NCI-H2081 treated with DMSO at 0.1 percent for 48 hours (cell line): ENCODE data around the gene OR2F2.

Experiments used
- DNase-seq: peaks from one replicate; lab custom pipeline; 2025; lab: John Stamatoyannopoulos, UW

OR2F2 gene

DNA sequence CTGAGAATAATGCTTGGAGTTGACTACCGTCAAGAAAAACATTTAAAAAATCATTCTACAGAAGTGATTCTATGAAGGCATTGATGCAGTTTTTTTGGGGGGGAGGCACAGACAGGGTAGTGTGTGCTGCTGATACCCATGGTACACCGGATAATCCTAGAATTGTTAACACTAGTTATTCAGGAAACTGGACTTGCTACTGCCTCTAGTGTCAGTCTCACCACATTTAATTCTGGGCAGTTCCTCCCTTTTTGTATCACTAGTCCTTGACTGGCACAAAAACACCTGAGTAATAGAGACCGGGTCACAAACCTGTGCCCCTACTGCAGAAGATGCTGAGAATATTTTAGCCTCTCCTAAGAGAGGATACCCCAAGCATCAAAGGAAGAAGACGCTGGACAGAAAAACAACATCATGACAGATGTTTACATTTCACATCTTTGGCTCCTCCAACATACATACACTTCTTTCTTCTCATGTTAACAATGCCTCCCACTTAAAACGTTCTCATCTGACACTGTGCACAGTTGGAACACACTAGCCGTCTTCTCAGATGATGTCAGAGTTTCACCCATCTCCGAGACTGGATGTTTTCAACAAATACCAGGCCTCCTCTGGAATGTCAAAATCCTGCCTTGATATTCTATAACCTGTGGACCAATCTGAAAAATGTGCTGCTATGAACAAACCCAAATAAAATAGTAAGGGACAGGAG, 19.9 kb upstream of the OR2F2 start:
- DNase-seq: no peak

DNA sequence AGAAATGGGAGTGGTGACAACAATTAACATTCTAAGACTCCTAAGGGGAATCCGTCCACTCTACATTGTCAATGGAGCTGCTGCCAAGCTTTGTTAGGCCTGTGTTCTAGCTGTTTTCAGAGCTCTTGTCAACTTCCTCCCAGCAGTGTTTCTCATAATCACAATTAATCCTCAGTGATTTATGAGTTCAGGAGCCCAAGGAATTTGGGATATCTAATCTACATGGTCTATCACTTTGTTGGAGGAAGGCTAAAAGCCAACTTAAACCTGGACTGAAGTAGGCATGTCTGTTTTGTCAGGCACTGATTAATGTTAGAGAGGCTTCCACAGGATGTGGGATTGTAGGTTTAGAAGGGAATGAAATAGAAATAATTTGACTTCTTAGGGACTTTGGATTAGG, 10.2 kb upstream of the OR2F2 start:
- no peak for DNase-seq

DNA sequence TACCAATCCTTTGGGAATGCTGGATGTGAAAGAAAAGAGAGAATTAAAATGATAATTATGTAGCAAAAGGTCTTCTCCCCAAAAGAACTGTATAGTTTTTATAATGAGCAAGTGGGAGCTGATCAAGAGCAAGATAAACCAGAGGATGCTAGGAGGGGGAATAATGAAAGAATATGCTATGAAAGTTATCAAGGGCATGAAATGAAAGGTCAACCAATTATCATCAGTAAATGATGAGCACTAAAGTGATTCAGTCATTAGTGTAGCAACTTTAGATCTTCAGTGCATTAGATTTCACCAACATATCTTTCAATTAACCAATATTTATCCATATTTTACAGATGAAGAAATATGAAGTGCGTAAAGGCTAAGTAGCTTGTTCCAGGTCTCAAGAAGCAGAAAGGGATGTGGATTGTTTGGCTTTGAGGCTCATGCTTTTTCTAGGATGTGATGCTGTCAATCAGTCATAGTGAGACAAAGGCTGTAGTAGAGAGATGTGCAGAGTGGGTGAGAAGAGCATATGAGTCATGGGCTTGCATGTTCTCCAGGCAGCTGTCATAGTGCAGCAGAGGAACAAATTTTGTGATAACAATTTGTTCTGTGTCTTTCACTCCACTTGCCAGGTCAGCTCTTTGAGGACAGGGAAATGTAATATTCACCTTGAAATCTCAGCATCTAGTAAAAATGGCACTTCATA, 5.7 kb upstream of the OR2F2 start:
- no peak for DNase-seq

DNA sequence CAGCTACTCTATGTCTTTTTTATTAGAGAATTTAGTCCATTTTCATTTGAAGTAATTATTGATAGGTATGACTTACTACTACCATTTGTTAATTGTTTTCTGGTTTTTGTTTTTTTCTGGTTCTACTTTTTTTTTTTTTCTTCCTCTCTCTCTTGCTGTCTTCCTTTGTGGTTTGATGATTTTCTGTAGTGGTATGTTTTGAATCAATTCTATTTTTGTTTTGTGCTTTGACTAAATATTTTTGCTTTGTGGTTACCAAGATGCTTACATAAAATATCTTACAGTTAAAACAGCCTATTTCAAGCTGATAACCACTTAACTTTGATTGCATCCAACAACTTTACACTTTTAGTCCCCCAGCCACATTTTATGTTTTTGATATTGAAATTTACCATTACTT, 3.3 kb upstream of the OR2F2 start:
- no peak for DNase-seq

DNA sequence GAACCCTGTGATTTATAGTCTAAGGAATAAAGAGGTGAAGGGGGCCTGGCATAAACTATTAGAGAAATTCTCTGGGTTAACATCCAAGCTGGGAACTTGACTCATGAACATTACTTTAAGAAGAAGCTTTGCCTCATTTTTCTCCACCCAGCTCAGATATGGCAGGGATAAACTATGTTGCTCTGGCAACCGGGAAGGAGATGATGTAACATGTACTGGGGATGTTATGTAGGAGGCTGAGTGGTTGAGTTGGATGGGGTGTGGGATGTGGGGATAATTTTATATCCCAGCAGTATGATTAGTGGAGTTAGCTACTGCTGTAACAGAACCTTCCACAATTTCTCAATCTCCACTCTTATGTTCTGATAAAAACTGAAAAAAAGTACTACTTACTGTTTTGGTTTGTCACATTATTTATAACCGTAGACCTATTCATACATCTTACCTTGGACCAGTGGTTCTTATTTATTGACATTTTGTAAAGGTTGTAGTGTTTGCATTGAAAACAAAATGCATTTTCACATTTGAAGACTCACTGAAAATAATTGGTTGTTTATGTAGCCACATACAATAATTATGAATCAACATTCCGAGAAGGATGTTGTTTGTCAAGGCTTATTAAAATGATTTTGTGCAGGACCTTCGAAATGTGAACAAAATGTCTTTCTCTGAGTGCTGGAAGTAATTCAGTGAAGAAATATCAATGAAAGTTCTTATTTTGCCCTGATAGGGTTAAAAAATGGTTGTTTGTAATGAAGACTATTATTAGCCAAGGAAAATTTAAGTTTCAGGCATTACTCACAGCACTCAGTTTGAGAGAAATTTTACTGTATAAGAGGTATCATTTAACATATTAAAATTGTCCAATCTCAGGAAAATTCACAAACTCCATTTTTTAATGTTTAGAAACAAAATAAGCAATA, 1.3 kb downstream of the OR2F2 start:
- no peak for DNase-seq

DNA sequence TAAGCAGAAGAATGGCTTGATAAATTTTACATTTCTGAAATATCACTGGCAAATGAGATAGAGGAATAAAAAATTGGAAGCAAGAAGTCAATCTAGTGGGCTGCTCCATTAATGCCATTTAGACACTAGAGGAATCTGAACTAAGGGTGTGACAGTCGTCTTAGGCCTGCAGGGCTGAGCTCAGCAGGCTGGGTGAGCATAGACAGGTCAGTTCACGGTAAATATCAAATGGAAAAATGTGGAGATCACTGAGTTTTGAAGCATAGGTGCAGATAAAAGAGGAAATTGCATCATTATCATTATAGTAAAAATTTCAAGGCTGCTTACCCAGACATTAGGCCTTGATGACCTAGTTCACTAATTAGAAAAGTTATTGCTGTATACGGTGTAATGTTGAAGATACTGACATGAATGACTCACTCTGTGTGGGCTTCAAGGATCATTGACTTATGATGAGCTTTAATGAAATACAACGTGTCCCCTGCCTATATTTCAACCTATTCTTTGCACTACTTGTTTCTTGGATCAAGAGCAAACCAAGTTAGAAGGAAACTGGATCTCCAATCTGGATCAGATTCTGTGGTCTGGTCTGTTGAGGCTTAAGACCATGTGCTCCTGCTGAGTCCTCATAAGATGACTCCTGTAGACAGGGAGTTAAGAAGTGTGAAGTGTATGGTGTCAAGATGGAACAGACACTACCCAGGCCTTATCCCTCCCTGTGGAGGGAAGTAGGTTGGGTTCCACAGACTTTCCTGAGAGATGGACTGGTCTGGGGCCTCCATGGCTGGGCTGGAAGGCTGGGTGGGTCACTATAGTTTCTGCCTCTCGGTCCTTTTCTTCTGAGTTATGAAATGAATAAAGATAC, 3.6 kb downstream of the OR2F2 start:
- no peak for DNase-seq

DNA sequence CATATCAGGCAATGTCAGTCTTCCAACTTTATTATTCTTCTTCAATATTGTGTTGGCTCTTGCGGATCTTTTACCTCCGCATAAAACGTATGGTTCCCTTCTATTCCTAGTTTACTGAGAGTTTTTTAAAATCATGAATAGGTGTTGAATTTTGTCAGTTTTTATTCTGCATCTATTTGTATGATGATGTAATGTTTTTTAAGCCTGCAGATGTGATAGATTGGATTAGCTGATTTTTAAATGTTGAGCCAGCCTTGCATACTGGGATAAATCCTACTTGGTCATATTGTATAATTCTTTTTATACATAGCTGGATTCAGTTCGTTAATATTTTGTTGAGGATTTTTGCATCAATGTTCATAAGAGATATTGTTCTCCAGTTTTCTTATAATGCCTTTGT, 10.4 kb downstream of the OR2F2 start:
- no peak for DNase-seq

DNA sequence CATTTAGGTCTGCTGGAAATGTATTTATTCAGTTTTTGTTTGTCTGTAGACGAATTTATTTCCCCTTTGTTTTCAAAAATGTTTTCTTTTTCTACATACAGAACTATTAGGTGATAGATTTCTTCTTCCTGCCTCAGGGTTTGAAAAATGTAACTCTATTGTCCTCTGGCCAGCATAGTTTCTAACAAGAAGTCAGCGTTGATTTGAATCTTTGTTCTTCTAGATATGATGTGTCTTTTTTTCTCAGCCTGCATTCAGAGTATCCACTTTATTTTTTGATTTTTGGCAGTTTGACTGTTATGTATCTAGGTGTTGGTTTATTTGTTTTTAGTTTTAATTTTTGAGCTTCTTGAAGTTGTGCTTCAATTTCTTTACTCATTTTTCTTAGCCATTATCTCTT, 12.1 kb downstream of the OR2F2 start:
- DNase-seq: no peak

DNA sequence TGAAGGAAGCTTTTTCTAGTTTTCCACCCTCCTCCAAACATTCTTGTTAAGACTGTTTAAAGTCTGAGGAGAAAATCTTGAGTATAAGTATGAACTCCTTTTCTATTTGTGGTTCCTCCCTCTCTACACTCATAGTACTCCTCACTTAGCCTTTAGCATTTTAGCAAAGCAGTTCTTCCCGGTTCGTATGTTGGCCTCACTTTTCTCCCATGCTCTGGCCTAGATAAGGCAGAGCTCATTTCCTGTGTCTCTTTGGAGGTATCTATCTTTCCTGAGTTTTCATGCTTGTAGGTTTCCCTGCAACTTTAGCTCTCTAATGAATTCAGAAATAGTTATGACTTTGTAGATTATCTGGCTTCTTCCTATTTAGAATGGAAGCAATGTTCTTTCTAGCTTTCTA, 13.7 kb downstream of the OR2F2 start:
- no peak for DNase-seq

DNA sequence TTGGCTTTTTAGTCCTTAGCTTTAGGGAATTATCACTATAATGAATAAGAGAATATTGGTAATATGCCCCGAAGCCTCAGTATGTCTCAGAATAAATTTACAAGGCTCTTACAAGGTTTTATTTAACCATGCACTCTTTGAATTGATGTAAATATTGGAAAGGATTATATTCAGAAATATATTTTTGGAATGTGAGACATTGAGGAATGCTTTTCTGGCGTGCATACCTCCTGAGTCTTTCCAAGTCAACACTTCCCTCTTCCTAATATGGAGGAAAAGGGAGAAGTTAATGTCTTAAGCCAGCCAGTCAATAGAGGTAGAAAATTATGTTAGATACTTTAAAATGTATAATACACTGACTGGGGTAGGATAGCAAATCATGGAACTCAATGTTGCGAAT, 18.4 kb downstream of the OR2F2 start:
- no peak for DNase-seq

DNA sequence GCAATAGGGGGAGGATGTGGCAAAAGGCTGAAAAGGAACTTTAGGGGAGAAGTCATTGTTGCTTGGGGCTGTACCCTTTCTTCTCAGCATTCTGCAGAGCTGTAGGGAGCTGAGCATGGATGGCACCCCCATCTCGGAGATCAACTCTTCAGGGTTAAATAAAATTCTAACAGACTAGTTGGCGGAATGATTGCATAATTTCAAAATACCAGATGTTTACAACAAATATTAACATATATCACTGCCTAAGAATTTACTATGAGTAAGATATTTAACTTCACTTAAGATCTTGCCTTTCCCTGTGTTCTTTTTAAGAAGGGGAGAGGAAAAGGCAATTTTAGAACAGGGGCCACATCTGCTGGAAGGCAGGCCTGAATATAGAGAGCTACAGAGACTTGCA, 19.1 kb downstream of the OR2F2 start:
- no peak for DNase-seq

DNA sequence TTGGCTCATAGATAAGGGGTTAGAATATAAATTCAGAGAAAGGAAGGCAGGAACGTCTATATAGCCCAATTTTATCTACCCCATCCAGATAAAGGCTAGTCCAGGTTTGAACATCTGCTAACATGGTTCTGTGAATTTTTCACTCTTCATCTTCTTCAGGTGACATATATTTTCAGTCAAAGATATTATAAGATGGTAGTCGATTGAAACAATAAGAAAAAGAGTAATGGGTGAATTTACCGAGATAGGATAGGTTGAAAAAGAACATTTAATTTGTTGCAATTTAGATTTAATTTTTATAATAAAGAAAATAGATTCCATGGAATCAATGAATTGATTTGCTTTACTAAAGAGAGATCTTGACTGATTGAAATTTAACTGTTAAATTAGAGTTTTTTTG, 19.5 kb downstream of the OR2F2 start, which contains the start of gene OR2F1:
Gene OR2F1 (plus strand): TSS at position 301 of the 400 bp plus-strand sequence. CDS start 5,127 bp downstream, outside the sequence.
- no peak for DNase-seq

DNA sequence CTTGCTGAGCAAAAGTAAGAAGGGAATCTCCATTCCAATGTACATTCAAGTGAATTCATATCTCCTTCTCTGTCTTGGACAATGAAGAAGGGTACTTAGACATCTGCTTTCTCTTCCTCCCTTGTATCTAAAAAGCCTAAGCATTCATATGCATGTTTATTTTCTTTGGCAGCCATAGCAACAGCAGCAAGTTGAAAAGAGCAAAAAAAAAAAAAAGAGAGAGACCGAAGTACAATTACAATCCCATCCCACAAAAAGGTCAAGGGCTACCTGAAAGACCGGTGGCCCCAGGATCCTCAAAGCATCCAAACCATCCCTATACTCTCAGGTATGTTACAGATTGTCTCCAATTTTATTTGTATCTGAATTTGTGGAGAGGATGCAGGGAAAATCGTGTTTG, 23.7 kb downstream of the OR2F2 start:
- no peak for DNase-seq

DNA sequence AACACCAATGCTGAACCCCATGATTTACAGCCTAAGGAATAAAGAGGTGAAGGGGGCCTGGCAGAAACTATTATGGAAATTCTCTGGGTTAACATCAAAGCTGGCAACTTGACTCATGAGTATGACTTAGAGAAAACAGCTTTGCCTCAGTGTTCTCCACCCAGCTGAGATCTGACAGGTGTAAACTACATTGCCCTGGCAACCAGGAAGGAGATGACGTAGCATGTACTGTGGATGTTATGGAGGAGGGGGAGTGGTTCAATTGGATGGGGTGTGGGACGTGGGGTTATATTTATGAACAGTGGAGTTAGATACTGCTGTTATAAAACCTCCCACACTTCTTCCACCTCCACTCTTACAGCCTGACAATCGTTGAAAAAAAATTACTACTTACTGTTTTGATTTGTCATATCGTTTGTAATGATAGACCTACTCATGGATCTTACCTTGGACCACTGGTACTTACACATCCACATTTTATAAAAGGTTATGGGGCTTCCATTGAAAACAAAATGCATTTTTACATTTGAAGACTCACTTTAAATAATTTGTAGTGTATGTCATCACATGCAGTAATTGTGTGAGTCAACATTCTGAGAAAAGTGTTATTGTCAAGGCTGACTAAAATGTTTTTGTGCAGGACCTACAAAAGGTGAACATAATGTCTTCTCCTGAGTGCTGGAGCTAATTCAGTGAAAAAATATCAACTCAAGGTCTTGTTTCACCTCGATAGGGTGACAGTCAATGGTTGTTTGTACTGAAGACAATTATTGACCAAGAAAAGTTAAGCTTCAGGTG, 26.0 kb downstream of the OR2F2 start:
- DNase-seq: no peak

DNA sequence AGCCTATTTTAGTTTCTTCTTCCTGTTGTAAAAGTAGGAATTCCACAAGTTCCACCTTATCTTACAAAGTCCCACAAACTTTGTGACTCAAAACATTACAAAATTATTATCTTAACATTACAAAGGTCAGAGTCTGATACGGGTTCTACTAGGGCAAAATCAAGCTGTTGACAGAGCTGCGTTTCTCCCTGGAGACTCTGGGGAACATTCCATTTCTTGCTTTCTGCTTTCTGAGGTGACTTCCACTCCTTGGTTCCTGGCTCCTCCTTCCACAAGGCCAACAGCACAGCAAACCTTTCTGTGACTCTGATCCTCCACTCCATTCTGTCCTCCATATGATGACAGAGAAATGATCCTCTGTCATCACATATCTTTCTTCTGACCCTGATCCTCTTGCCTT, 30.2 kb downstream of the OR2F2 start:
- DNase-seq: no peak

DNA sequence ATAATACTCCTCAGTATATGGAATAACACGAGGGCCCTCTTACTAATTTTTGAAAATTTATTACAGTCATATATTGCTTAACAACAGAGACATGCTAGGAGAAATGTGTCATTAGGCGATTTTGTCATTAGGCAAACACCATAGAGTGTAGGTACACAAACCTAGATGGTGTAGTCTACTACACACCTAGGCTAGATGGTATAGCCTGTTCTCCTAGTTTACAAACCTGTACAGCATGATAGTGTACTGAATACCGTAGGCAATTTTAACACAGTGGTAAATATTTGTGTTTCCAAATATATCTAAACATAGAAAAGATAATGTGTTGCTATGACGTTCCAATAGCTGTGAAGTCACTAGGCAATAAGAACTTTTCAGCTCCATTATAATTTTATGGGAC, 32.4 kb downstream of the OR2F2 start:
- DNase-seq: no peak

DNA sequence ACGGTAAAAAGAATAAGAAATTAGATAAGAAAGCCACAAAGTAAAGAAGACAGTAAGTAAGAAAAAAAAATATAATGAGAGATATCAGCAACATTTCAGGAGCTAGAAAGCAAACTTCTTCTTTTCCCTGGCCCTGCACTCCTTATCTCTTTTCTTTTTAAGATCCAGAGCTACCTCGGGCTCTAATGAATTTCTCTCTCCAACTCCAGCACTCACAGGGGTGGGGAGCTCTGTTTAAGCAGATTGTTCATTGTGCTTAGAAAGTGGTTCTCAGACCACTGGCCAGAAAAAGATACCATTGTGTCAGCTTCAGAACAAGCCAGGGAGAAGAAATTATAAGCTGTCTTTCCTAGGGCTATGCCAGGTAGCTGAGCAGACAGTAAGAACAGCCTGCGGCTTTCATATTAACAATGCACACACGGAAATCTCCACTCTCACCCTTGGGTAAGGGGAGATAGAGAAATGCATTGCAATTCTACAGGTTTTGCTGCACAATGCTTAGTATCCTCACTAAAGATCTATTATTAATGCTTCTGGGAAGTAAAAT, 38.9 kb downstream of the OR2F2 start:
- no peak for DNase-seq

DNA sequence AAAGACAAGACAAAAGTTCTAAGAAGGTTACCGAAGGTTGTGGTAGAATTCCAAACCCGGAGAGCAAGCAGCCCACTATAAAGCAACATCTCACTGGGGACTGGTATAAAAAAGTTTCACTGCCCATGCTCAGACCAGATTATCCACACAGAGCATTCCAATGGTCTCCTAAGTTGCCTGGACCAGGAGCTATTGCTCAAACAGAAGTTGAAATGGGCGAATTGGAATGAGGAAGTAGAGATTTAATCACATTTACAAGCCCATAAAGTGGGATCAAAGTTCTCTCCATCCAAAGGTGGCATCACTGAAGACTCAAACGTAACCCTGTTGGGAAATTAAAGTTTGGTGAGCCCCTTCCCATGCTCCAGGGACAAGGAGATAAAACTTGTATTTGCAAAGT, 39.4 kb downstream of the OR2F2 start:
- DNase-seq: no peak

DNA sequence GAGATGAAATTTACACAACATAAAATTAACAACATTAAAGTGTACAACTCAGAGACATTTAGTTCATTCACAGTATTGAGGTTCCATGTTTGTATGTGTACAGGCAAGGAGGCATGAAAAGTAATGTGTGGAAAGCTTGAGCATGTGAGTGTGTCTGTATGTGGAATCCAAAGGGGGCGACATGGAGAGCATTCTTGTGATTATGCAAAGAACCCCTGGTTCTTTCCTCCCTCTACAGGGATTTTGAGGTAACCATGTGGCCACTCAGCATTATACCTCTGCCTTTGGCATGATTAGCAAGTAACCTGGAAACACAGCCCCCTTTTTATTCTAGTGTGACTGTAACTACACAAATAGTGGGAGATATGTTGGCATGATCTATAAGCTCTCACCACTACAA, 40.6 kb downstream of the OR2F2 start:
- DNase-seq: no peak

DNA sequence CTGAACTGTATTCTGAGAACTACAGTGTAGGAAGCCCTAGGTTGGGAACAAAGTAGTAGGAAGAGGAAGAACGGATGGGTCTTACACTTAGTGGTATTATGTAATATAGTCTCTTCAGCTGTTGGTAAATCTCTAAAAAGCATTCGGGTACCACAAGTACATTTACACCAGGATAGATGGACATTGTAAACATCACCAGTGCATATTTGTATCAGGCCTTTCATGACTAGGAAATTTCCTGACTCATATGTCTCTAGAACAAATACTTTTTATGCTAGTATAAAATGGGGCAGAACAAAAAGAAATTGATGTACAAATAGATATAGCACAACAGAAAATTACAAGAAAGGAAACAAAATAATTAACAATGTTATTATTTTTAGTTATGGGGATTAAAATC, 43.6 kb downstream of the OR2F2 start:
- DNase-seq: no peak

DNA sequence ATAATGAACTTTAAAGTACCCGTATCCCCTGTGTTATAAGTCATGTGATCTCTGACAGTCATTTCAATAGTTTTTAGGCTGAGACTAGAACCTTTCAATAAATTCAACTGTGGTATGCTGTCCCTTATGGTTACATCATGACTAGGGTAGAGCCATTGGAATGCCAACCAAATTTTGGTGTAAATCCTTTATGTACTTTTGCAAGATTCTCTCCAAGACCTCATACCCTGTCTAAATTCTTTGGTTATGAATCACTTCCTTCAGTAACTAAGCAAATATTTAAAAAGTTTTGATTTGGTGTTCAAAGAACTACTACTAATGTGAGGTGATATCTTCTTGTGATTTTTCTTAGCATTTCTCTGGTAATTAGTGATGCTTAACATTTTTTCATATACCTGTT, 44.3 kb downstream of the OR2F2 start:
- DNase-seq: no peak
